ENCODE results near the gene ANAPC2.

GRCh38 chr9:137229903-137230704 is 41.7 kb upstream of the ANAPC2 start:
- TF ChIP-seq CTCF (IDR thresholded peaks at IDR 0.05; ENCODE audit: insufficient read depth, low read depth, low read length) = no peak
- no peak for TF ChIP-seq EZH2 (IDR thresholded peaks at IDR 0.05; ENCODE audit: insufficient read depth, low read length)

Measured in astrocyte (in vitro differentiated cells and primary cell).